ENCODE results near the gene ACD.

- TF ChIP-seq CTCF (conservative IDR thresholded peaks at IDR 0.05 in 1 of 2, IDR thresholded peaks at IDR 0.05 in 1 of 2; ENCODE audit: extremely low read depth in 1 of 2, insufficient read depth in 1 of 2, low read depth in 1 of 2, low read length in 2 of 2) (no peak), EZH2 (IDR thresholded peaks at IDR 0.05; ENCODE audit: borderline replicate concordance, low read length) (no peak)
Observed at GRCh38 chr16:67637625-67638024, 22.4 kb downstream of the ACD start.

Measured in mammary epithelial cell (primary cell).